ENCODE data around the gene CENPT. TPM values are rescaled to one million over a fixed set of nuclear protein-coding genes. Genes with fewer than 3 reads are reported as not detected.

Gene CENPT
- total and polyA plus RNA-seq, 2 of the 13 experiments (the other 11 are each of a cell fraction or from before 2014, with no cell fraction given), result 40.9 to 43.3 TPM

GRCh38 chr16:67841816-67842508 lies 5.5 kb downstream of the CENPT start, which contains the start of gene THAP11 (continued):
- no peak; the same call in 1 of the 2 replicates for TF ChIP-seq CREB3 (CRISPR knock-in tag; IDR thresholded peaks at IDR 0.05)
- no peak for TF ChIP-seq ZNF629 (CRISPR knock-in tag; conservative IDR thresholded peaks at IDR 0.05)
- no peak for TF ChIP-seq MTF1 (CRISPR knock-in tag; IDR thresholded peaks at IDR 0.05)
- peak; percentile 86 for TF ChIP-seq KAT8 (CRISPR knock-in tag; IDR thresholded peaks at IDR 0.05)
- no peak for TF ChIP-seq ZNF616 (CRISPR knock-in tag; IDR thresholded peaks at IDR 0.05; ENCODE audit: low read depth)
- TF ChIP-seq ZNF17 (CRISPR knock-in tag; IDR thresholded peaks at IDR 0.05), result no peak
- peak; percentile 82; the same call in 1 of the 2 replicates for TF ChIP-seq ELF4 (CRISPR knock-in tag; IDR thresholded peaks at IDR 0.05; ENCODE audit: borderline replicate concordance)
- no peak for TF ChIP-seq ZMAT5 (CRISPR knock-in tag; IDR thresholded peaks at IDR 0.05; ENCODE audit: borderline replicate concordance, low read depth)
- TF ChIP-seq U2AF2 (IDR thresholded peaks at IDR 0.05; ENCODE audit: low read depth, low read length), result no peak
- peak; percentile 38; the same call in 1 of the 2 replicates for TF ChIP-seq MNT (IDR thresholded peaks at IDR 0.05)
- peak; percentile 83; the same call in 1 of the 2 replicates for TF ChIP-seq SP4 (CRISPR knock-in tag; IDR thresholded peaks at IDR 0.05)
- peak; percentile 85 for TF ChIP-seq DRAP1 (CRISPR knock-in tag; IDR thresholded peaks at IDR 0.05)
- no peak; the same call in 1 of the 2 replicates for TF ChIP-seq HHEX (CRISPR knock-in tag; IDR thresholded peaks at IDR 0.05)
- TF ChIP-seq ESRRA (CRISPR knock-in tag; IDR thresholded peaks at IDR 0.05; ENCODE audit: low read depth), result no peak
- no peak for TF ChIP-seq ZNF136 (CRISPR knock-in tag; IDR thresholded peaks at IDR 0.05; ENCODE audit: low read depth)
- TF ChIP-seq SNRNP70 (IDR thresholded peaks at IDR 0.05; ENCODE audit: low read depth, low read length), result no peak
- TF ChIP-seq SOX5 (CRISPR knock-in tag; IDR thresholded peaks at IDR 0.05; ENCODE audit: borderline replicate concordance), result peak; percentile 23; the same call in 1 of the 2 replicates
- peak in 1 of 2 experiments; percentile 78; a peak in 2 of 4 replicates for TF ChIP-seq KLF16 (CRISPR knock-in tag; IDR thresholded peaks at IDR 0.05)
- no peak for TF ChIP-seq ZNF569 (CRISPR knock-in tag; IDR thresholded peaks at IDR 0.05; ENCODE audit: borderline replicate concordance)
- peak; percentile 52; the same call in 1 of the 2 replicates for TF ChIP-seq NCOA2 (CRISPR knock-in tag; IDR thresholded peaks at IDR 0.05)
- TF ChIP-seq SMARCC2 (IDR thresholded peaks at IDR 0.05), result no peak
- TF ChIP-seq JUNB (CRISPR knock-in tag; IDR thresholded peaks at IDR 0.05; ENCODE audit: borderline replicate concordance), result no peak
- no peak for TF ChIP-seq XBP1 (CRISPR knock-in tag; IDR thresholded peaks at IDR 0.05)
- TF ChIP-seq GATA4 (IDR thresholded peaks at IDR 0.05; ENCODE audit: borderline replicate concordance, low read depth), result 0 out of 2 replicates have a peak, but pooled peaks have one; percentile 21
- TF ChIP-seq SUZ12 (IDR thresholded peaks at IDR 0.05; ENCODE audit: low read depth, low read length), result peak; percentile 75
- TF ChIP-seq ZHX1 (CRISPR knock-in tag; IDR thresholded peaks at IDR 0.05; ENCODE audit: low read depth), result peak; percentile 83
